Adrenal gland (tissue), 5 donors: ENCODE results near the gene ARHGAP12.

Experiments
- POLR2A ChIP-seq, 2 donors: fragments of 450-650 bp; IDR thresholded peaks; one replicate each; pipeline ENCODE4 v1.6.1; 2017; ENCODE audit warnings: antibody characterized with exemption in 2 of 2, mild to moderate bottlenecking in 2 of 2, moderate library complexity in 1 of 2
- TF ChIP-seq, protein P1 (sequence below), 6 experiments: fragments of 450-650 bp in 4 of 6; fragments of 200-600 bp in 2 of 6; sonication (generic) in 1 of 6; IDR thresholded peaks; 1 replicate in 5 of 6; 2 replicates in 1 of 6; pipeline versions ENCODE4 v1.5.1 to v1.8.0; 2016 to 2021; ENCODE audit warnings: antibody characterized with exemption in 6 of 6, mild to moderate bottlenecking in 2 of 6, moderate library complexity in 1 of 6
- donor health status: DM: no; HTN: no; CAD: no.

DNA sequence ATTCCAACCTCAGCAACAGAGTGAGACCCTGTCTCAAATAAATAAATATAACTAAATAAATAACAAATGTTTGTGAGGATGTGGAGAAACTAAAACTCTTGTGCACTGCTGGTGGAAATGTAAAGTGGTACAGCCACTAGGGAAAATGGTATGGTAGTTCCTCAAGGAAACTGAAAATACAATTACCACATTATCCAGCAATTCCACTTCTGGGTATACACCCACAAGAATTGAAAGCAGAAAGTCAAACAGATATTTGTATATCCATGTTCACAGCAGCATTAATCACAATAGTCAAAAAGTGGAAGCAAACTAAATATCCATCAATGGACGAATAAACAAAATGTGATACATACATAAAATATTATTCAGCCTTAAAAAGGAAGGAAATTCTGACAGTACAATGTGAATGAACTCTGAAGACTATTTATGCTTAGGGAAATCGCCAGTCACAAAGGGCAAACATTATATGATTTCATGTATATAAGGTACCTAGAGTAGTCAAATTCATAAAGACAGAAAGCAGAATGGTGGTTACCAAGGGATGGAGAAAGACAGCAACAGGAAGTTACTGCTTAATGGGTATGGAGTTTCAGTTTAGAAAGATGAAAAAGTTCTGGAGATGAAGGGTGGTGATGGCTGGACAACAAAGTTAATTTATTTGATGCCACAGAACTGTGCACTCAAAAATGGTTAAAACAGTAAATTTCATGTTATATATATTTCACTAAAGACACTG, 9.8 kb downstream of the ARHGAP12 start:
- no peak for TF ChIP-seq POLR2A (IDR thresholded peaks at IDR 0.05)
- TF ChIP-seq, protein P1, sequence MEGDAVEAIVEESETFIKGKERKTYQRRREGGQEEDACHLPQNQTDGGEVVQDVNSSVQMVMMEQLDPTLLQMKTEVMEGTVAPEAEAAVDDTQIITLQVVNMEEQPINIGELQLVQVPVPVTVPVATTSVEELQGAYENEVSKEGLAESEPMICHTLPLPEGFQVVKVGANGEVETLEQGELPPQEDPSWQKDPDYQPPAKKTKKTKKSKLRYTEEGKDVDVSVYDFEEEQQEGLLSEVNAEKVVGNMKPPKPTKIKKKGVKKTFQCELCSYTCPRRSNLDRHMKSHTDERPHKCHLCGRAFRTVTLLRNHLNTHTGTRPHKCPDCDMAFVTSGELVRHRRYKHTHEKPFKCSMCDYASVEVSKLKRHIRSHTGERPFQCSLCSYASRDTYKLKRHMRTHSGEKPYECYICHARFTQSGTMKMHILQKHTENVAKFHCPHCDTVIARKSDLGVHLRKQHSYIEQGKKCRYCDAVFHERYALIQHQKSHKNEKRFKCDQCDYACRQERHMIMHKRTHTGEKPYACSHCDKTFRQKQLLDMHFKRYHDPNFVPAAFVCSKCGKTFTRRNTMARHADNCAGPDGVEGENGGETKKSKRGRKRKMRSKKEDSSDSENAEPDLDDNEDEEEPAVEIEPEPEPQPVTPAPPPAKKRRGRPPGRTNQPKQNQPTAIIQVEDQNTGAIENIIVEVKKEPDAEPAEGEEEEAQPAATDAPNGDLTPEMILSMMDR (IDR thresholded peaks at IDR 0.05), result no peak
